HG03460 (cell line): ENCODE results near the gene SARS2.

Source experiments
- ATAC-seq: cut with Tn5 transposase; IDR thresholded peaks from one replicate; pipeline ENCODE4 v1.9.1; 2021; ENCODE audit not compliant: unreplicated experiment

SARS2 gene

DNA sequence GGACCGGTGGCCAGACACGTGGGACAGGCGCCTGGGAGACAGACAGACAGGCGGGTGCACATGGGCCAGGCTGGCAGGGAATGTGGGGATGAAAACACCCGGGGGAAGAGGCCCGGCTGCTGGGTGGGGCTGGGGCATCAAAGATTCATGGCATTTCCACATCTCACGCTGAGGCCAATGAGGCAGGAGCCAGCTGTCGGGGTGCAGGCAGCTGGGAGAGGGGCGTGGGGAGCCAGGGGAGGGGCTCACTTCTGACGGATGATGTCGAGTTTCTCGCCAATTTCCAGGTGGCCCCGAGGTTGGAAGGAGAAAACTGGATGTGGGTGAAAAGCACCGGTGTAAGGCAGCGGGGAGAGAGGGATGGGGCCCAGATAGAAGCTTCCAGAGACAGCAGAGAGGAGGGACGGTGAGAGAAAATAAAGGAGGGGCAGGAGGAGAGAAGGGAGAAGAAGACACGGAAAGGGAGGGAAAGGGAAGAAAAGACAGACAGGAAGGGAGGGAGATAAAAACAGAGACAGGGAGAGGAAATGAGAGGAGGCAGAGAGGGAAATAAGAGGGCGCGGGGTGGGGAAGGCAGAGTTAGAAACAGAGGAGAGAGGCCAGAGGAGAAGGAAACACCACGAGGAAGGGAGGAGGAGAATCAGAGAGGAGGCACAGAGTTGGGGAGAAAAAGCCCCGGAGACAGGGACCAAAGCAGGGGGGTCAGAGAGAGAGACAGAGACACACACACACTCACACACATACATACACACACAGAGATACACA, 10.5 kb downstream of the SARS2 start:
- ATAC-seq, result no peak

DNA sequence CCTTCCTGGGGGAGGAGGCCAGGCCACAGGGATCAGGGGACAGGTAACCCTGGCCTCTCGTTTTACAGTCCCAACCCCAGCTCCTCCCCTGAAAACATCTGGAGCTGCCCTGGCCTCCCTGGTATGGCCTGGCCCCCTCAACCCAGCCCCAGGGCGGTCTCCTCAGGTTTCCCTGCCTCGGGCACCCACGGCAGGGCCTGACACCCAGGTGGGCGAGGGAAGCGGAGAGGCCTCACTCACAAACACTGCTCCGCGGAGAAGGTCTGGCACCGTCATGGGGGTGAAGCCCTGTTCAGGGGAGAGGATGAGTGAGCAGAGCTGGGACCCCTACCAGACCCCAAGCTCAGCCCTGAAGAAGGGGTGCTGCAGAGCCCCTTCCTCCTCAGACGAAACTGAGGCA, 12.0 kb downstream of the SARS2 start:
- no peak for ATAC-seq

DNA sequence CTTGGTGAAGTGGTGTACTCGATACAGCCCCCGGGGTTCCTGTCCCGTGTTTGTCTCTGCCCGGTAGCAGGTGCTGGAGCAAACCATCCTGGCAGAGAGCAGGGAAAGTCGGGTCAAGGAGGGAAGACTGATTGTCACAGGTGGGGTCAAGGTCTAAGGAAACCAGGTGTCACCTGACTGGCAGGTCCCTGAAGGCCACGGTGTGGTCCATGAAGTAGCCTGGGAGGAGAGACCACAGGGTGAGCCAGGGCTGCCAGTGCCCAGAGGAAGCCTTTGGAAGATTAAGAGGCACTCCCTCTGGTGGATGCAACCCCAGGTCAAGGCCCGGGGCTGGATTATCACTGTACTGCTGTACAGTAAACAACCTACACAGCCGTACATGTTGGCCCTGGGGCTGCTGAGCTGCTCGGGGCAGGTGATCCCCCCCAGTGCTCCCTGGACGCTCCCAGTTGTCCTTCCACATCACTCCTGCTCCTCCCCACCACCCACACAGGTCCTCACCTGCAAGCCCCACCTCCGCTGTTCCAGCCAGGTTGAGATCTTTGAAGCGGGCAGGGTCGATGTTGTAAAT, 12.6 kb downstream of the SARS2 start:
- ATAC-seq, result no peak

DNA sequence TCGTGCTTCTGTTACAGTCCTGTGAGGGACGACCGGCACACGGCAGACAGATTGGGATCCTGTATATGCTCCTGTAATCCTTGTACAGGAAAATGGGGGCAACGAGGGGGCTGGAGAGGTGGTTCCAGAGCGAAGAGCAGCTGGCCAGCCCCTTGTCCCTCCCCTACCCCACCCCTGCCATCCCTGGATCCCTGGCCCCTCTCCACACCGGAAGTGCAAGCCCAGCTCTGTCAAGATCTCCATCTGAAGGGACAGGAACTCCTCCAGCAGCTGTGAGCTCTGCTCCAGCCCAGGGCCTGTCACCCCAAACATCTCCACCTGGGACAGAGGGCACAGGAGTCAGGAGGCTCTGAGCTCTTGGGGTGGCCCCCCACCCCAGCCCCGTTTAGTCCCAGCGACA, 13.0 kb downstream of the SARS2 start:
- no peak for ATAC-seq

DNA sequence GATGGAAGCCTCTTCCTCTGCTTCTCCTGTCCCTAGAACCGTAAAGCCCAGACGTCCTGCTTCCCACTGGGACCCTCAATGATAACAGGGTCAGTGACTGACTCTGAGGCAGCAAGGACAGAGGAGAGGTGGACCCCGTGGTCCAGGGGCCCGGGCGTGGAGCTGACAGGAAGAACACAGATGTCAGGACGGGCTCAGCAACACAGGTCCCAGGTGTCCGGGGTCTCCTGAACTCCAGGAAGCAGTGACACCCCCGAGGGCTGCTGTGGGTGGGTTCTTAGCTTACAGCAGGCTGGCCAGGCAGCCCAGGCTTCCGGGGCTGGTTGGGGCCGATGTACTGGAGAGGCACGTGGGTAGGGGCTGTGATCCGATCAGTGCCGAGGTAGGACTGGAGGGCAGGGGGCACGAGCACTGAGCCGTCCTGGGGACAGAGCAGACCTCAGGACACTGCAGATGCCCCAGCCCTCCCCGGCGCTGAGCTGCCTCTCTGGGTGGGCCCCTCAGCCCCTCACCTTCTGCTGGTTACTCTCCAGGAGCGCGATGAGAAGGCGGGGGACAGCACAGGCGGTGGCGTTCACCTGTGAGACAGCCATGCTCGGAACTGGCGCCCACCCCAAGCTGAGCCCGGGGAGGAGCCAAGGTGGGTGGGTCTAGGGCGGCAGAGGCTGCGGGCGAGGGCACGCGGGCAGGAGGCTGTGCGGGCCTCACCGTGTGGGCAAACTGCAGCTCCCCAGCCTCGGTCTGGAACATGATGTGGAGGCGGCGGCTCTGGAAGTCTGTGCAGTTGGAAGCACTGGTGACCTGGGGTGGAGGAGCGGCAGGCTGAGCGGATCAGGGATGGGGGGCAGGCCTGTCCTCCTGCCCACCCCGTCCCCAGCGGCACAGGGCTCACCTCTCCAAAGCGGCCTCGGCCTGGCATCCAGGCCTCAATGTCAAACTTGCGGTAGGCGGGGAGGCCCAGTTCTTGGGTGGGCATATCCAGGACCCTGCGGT, 14.9 kb downstream of the SARS2 start:
- no peak for ATAC-seq

DNA sequence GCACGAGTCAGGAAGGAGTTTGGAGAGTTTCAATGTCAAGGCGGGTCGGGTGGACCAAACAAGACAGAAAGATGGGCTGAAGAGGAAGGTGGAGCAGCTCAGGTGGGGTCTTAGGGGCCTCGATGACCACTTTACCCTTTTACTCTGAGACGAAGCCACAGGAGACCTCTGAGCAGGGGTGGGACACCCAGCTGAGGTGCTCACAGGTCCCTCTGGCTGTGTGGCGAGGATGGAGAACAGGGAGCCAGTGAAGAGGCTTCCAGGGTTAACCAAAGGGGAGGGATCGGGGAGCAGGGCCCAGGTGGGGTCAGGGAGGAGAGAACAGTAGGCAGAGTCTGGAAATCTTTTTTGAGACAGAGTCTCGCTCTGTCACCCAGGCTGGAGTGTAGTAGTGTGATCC, 16.6 kb downstream of the SARS2 start:
- no peak for ATAC-seq

DNA sequence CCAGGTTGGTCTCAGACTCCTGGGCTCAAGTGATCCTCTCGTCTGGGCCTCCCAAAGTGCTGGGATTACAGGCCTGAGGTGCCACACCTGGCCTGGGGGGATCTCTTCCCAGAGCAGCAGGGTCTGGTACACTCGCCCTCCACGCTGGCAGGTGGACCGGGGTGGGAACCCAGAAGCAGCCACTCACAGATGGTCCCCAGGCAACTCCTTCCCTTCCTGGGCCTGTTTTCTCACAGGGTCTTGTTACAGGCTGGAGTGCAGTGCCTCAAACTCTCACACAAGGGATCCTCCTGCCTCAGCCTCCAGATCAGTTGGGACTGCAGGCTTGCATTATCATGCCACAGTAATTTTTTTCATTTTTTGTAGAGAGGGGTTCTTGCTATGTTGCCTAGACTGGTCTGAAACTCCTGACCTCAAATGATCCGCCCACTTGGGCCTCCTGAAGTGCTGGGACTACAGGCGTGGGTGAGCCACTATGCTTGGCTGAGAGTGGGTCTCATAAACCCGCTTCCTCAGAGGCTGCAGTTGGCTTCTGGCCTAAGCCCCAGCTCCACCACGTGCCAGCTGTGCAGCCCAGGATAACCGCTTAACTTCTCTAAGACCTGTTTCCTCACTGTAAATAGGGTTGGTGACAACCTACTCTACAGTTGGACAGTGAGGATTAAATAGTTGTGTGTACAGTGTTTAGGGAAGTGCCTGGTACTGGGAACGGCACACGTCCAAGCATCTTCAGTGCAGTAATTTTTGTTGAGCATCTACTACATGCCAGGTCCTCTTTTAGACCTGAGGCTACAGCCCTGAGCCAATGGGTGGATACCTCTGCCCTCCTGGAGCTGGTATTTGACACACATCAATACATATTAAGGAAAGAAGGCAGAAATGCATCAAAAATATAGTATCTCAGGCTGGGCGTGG, 17.7 kb downstream of the SARS2 start:
- no peak for ATAC-seq

DNA sequence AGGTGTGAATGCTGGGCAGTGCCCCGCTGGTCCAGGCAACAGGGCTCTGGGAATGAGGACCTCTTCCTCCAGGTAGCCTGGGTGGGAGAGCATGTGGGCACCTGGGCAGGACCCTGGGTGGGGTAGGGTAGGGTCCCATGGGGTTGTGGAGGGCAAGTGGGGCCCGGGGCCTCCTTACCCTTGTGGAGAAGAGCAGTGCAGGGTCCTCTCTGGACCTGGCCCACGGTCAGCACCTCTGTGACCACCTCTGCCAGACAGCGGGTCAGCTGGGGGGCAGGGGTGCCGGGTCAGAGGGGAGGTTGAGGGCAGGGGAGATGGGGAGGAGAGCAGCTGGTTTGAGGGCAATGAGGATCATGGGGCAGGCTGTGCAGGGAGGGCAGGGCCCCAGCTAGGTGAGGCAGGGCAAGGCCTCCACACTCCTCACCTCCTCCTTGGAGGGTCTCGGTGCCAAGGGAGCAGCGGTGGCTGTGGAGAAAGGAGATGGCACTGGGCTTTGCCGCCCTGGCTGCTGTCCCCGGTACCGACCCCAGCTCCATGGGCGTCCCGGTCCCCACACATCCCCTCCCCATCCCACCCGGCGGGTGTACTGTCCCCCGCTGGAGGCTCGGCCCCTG, 19.1 kb downstream of the SARS2 start:
- ATAC-seq, result no peak

DNA sequence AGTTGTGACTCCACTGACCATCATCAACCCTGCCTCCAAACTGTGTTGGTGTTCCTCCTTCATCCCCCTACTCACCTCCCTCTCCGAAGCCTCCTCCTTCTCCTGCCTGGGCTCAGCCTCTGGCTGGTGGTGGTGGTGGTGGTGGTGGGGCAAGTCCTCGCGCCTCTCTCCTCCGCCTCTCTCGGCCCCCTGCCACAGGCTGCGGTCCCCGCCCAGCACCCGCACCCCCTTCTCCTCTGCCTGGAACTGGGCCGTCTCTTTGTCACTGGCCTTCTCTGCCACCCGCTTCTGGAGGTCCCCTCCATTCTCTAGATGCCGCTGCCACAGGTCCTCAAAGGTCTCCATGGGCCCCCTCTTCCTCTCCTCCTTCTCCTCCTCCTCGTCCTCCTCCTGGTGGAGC, 20.1 kb downstream of the SARS2 start:
- ATAC-seq, result no peak

DNA sequence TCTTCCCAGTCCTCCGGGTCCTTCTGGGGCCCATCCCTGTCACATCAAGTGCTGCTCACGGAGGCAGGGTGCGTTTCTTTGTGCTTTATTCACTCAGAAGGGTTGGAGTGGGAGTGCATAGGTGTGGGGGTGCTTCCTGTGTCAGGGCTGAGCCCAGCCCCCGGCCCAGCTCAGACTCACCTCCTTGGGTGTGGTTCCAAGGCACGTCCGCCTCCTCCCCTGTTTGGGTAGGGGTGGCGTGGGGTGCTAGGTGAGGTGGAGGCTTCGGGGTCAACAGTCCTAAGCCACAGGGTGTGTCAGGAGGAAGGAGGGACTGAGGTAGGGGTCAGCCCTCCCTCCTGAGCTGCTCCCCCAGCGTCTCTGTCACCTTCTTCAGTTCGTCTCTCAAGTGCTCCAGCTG, 21.7 kb downstream of the SARS2 start:
- ATAC-seq, result no peak

DNA sequence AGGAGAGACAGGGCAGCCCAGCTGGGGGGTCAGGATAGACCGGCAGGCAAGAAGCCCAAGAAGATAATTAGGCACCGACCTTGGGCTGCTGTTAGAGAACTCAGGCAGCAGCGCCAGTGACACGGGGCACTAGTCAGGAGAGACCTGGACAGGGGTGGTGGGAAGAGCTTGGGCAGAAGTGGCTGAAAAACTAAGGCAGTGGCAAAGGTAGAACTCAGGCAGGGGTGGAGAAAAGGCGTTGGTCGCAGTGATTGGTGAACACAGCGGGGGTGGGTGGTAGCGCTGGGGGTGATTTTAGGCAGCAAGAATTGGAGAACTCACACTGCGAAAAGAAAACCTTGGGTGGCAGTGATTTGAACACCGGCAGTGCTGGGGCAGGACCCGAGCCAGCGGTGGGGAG, 22.9 kb downstream of the SARS2 start:
- no peak for ATAC-seq

DNA sequence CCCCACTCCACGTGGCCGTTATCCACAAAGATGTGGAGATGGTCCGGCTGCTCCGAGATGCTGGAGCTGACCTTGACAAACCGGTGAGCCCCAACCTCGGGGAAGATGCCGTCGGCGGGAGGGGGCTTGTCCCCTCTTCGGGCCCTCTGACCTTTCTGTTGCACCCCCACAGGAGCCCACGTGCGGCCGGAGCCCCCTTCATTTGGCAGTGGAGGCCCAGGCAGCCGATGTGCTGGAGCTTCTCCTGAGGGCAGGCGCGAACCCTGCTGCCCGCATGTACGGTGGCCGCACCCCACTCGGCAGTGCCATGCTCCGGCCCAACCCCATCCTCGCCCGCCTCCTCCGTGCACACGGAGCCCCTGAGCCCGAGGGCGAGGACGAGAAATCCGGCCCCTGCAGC, 23.3 kb downstream of the SARS2 start:
- ATAC-seq, result no peak

DNA sequence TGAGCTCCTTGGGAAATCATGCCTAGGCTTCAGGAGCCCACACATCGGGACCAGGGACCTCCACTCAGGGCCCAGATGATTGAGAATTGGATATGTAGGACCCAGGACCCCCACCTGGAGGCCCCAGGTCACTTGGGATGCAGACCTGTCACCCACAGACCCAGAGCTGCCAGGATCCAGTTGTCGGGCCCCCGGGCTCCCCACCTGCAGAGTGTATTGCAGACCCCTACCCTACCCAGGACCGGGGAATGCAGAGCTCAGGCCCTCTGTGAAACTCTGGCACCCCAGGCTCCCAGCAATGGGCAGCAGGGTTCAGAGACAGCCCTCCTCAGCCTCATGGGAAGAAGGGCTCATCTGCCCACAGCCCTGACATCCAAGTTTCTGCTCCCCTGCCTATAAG, 24.9 kb downstream of the SARS2 start:
- no peak for ATAC-seq

DNA sequence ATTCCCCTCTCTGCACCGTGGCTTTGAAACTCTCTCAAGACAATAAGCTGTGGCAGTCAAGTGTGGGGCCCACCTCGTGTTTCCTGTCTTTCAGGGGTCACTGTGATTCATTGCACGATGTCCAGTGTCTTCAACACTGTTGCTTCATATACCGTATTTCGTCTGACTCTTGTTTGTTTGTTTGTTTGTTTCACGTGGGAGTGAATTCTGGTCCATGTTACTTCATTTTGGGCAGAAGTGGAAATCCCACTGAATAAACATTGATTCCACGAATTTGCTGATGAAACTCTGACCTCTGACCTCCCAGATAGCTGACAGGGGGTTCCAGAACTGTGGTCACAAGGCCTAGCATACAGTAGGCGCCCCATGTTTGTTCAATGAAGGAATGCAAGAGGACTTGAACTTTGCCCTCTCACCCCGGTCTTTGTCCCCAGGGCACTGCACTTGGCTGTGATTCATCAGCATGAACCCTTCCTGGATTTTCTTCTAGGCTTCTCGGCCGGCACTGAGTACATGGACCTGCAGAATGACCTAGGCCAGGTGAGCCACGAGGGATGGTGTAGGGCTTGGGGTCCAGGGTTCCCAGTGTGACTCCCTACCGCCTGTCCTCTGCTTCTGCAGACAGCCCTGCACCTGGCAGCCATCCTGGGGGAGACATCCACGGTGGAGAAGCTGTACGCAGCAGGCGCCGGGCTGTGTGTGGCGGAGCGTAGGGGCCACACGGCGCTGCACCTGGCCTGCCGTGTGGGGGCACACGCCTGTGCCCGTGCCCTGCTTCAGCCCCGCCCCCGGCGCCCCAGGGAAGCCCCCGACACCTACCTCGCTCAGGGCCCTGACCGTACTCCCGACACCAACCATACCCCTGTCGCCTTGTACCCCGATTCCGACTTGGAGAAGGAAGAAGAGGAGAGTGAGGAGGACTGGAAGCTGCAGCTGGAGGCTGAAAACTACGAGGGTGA, 25.7 kb downstream of the SARS2 start:
- ATAC-seq, result no peak

DNA sequence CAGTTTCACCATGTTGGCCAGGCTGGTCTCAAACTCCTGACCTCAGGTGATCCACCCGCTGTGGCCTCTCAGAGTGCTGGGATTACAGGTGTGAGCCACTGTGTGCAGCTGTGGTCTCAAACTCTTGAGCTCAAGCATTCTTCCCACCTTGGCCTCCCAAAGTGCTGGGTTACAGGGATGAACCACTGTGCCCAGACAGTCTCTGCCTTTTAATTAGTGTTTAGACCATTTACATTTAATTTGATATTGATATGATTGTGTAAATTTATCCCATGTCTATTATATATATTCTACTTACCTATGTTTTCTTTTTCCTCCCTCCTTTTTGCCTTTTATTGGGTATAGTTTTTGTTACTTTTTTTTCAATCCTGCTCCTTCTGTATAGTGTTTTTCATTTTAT, 28.9 kb downstream of the SARS2 start:
- ATAC-seq, result no peak

DNA sequence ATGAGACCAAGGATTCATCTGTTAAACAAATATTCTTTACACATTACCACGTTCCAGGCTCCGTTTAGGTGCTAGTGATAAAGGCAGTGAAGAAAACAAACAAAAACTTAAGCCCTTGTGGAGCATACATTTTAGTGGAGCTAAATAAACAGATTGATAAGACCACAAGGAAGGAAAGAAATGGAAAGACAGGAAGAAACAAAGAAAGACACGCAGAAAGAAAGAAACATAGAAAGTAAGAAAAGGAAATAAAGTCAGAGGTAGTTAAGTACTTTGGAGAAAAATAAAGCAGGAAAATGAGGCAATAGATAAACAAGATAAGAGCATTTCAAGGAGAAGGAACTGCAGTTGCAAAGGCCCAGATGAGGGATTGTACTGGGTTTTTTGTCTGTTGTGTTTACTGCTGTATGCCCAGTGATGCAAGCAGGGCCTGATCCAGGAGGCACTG, 29.8 kb downstream of the SARS2 start:
- ATAC-seq, result no peak

DNA sequence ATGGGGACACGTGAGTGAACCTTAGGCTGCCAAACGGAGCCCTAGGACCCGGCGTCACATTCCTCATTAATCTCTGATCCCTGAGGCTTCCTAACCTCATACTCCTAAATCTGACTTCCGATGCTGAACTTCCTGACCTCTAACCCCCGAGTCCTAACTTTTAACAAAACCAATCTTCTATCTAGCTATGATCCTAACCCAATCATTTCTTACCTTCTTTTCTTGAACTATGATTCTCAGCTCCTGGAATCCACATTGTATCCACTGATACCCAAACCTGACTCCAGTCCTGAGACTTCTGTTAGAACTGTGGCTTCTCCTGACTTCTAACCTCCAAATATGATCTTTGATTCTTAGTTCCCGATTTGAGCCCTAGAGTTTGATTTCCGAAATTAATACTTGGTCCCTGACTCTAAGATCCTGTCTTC, 30.3 kb downstream of the SARS2 start:
- ATAC-seq, result no peak

DNA sequence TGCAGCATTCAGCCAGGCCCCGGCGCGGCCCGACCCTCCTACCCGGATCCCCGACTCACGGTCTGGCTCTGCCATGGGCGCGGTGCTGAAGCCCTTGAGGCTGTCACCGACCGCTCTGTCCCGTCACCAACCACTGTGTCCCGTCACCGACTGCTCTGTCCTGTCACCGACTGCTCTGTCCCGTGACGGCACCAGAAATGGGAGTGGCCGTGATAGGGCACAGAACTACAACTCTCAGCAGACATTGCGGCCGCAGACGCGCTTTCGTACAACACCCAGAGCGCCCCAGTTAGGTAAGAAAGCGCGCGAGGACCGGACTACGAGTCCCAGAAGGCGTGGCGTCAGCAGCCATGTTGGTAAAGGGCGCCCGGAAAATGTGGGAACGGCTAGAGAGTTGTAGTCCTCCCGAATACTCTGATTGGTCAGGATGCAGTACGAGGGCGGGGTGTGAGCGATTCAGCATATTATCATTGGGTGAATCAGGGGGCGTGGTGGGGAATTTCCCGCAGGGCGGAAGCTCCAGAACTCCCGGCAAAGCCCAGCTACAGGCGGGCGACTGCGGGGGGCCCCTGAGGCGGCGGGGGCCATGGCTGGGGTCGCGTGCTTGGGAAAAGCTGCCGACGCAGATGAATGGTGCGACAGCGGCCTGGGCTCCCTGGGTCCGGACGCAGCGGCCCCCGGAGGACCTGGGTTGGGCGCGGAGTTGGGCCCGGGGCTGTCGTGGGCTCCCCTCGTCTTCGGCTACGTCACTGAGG, 30.9 kb downstream of the SARS2 start, which contains the start of the genes NFKBIB and SIRT2:
NFKBIB (plus strand) TSS at position 523 of the 755 bp plus-strand sequence; CDS start at position 587, 64 bp downstream.
SIRT2 (minus strand) TSS at position 172 of the 755 bp plus-strand sequence; CDS start at position 75, 97 bp downstream.
- peak; percentile 89 for ATAC-seq
